A673 (cell line): ENCODE results near the gene CEP112.

ENCODE experiments used
- EZH2 ChIP-seq: fragments of 200-600 bp; sonication (generic); IDR thresholded peaks from 2 replicates; pipeline ENCODE4 v1.6.1; 2017; ENCODE audit warnings: borderline replicate concordance, low read depth, mild to moderate bottlenecking, mixed read lengths, antibody characterized with exemption, low read length; ENCODE audit not compliant: poor library complexity, severe bottlenecking
- TF ChIP-seq, protein P1 (sequence below): fragments of 300-800, 200-600 bp; sonication (generic); conservative IDR thresholded peaks from 2 replicates; pipeline ENCODE4 v1.5.1; 2017; ENCODE audit warnings: low read depth, mild to moderate bottlenecking, antibody characterized with exemption, low read length, moderate library complexity, mixed read lengths

DNA sequence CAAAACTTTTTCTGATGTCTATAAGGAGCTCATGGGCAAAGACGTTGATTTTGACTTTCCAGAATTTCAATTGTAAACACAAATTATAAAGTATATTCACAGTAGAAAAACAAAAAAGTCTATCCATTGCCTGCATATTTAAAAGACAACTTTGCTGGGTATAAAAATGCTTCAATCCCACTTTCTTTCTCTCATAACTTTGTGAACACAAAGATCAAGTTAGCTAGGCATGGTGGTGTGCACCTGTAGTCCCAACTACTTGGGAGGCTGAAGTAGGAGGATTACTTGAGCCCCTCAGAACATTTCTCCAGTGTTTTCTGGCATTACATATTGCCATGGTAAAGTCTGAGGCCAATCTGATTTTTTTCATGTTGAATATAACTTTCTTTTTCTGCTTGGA lies 547.4 kb downstream of the CEP112 start:
- TF ChIP-seq, protein P1, sequence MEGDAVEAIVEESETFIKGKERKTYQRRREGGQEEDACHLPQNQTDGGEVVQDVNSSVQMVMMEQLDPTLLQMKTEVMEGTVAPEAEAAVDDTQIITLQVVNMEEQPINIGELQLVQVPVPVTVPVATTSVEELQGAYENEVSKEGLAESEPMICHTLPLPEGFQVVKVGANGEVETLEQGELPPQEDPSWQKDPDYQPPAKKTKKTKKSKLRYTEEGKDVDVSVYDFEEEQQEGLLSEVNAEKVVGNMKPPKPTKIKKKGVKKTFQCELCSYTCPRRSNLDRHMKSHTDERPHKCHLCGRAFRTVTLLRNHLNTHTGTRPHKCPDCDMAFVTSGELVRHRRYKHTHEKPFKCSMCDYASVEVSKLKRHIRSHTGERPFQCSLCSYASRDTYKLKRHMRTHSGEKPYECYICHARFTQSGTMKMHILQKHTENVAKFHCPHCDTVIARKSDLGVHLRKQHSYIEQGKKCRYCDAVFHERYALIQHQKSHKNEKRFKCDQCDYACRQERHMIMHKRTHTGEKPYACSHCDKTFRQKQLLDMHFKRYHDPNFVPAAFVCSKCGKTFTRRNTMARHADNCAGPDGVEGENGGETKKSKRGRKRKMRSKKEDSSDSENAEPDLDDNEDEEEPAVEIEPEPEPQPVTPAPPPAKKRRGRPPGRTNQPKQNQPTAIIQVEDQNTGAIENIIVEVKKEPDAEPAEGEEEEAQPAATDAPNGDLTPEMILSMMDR = no peak
- no peak for TF ChIP-seq EZH2
